K562 (cell line): ENCODE results near the gene SETMAR. TPM values are rescaled to one million over a fixed set of nuclear protein-coding genes. Genes with fewer than 3 reads are reported as not detected.

Experiments
- ATAC-seq: fragments of 200-7000 bp; cut with Tn5 transposase; 3 replicates; pipeline ENCODE4 v1.9.1; 2020; ENCODE audit warnings: moderate library complexity
- BruUV-seq: library from RNA; stranded (reverse); fragments of 400-500 nt; replicated peaks from 2 replicates; lab custom pipeline; 2021; lab: Mats Ljungman, UMichigan
- CTCF ChIA-PET: fragments of 300-600 bp; formaldehyde crosslinking; extraction: SDS; loops from one replicate; lab custom pipeline; 2021; ENCODE audit warnings: low intra/inter-chr PET ratio; lab: Yijun Ruan, JAX
- POLR2A ChIA-PET: fragments of 300-600, 350-650 bp; sonication (Branson Sonifier 250); formaldehyde crosslinking; extraction: SDS; loops from one replicate; lab custom pipeline; 2021; ENCODE audit warnings: antibody characterized with exemption, inconsistent platforms; lab: Yijun Ruan, JAX
- DNase-seq, 4 experiments: peaks; one replicate each; pipeline versions ENCODE4 v3.0.0 to v3.0.0-alpha.2; 2011 to 2018; ENCODE audit warnings: low spot score in 3 of 4, mixed read lengths in 3 of 4; ENCODE audit errors: extremely low read depth in 1 of 4
- FAIRE-seq: peaks from 2 replicates; lab custom pipeline; 2011; peaks lifted over from hg19 to GRCh38; lab: Jason Lieb, UNC
- H2AFZ ChIP-seq: 2 replicates; pipeline ENCODE4 v1.6.0; 2011; ENCODE audit warnings: low read depth, low read length, control low read depth, inconsistent platforms
- H3K27ac ChIP-seq: fragments of 200-600 bp; 3 replicates; pipeline ENCODE4 v1.8.0; 2011; ENCODE audit warnings: low read depth, mild to moderate bottlenecking, control low read depth, inconsistent platforms, low read length, moderate library complexity, mixed read lengths; ENCODE audit errors: extremely low read depth
- H3K27me3 ChIP-seq, 2 experiments: fragments of 300-600 bp in 1 of 2; 2 replicates in 1 of 2; 3 replicates in 1 of 2; pipeline versions ENCODE4 v1.6.0 to v1.8.0; 2011; ENCODE audit warnings: inconsistent platforms in 2 of 2, low read length in 2 of 2, mild to moderate bottlenecking in 1 of 2, mixed read lengths in 1 of 2, moderate library complexity in 1 of 2; ENCODE audit not compliant: control insufficient read depth in 2 of 2, insufficient read depth in 2 of 2
- H3K36me3 ChIP-seq: fragments of 300-600 bp; 3 replicates; pipeline ENCODE4 v1.8.0; 2011; ENCODE audit warnings: mild to moderate bottlenecking, low read length, inconsistent platforms; ENCODE audit not compliant: control insufficient read depth, insufficient read depth
- H3K4me1 ChIP-seq, 2 experiments: fragments of 200-600 bp in 1 of 2; replicated peaks in 1 of 2; 2 replicates in 1 of 2; 3 replicates in 1 of 2; pipeline versions ENCODE4 v1.5.1 to v1.8.0; 2011; ENCODE audit warnings: inconsistent platforms in 2 of 2, low read length in 2 of 2, mild to moderate bottlenecking in 1 of 2, mixed read lengths in 1 of 2, moderate library complexity in 1 of 2; ENCODE audit not compliant: control insufficient read depth in 2 of 2, insufficient read depth in 2 of 2
- H3K4me2 ChIP-seq: 2 replicates; pipeline ENCODE4 v1.6.1; 2011; ENCODE audit warnings: low read length, control low read depth, inconsistent platforms, mixed read lengths; ENCODE audit not compliant: insufficient read depth
- H3K4me3 ChIP-seq: fragments of 200-600 bp; sonication (generic), shearing (Covaris generic); 2 replicates; pipeline ENCODE4 v1.5.1; 2016; ENCODE audit warnings: control low read depth, inconsistent platforms
- H3K79me2 ChIP-seq: fragments of 200-600 bp; 3 replicates; pipeline ENCODE4 v1.8.0; 2011; ENCODE audit warnings: low read length, inconsistent platforms; ENCODE audit not compliant: control insufficient read depth, insufficient read depth
- H3K9ac ChIP-seq, 2 experiments: 2 replicates each; pipeline versions ENCODE4 v1.6.0 to v1.6.1; 2011; ENCODE audit warnings: low read depth in 2 of 2, low read length in 2 of 2, control low read depth in 1 of 2, inconsistent platforms in 1 of 2, mild to moderate bottlenecking in 1 of 2, mixed read lengths in 1 of 2; ENCODE audit not compliant: insufficient read depth in 1 of 2
- H3K9me1 ChIP-seq: one replicate; pipeline ENCODE4 v1.6.0; 2011; ENCODE audit warnings: inconsistent platforms, mild to moderate bottlenecking, low read length, moderate library complexity; ENCODE audit not compliant: control insufficient read depth, insufficient read depth
- H3K9me3 ChIP-seq: replicated peaks from 2 replicates; pipeline ENCODE4 v1.5.1; 2011; ENCODE audit warnings: low read depth, low read length, inconsistent platforms; ENCODE audit not compliant: control insufficient read depth, insufficient read depth
- H4K20me1 ChIP-seq: replicated peaks from 2 replicates; pipeline ENCODE4 v1.6.1; 2011; ENCODE audit warnings: low read length, inconsistent platforms, mixed read lengths; ENCODE audit not compliant: control insufficient read depth, insufficient read depth
- ARID2 ChIP-seq: fragments of 450-650 bp; IDR thresholded peaks from 2 replicates; pipeline ENCODE4 v1.6.1; 2017; ENCODE audit warnings: antibody characterized with exemption, mild to moderate bottlenecking
- BRD4 ChIP-seq: fragments of 200-600 bp; sonication (generic); IDR thresholded peaks from 2 replicates; pipeline ENCODE4 v1.6.1; 2017; ENCODE audit warnings: inconsistent platforms
- CHD1 ChIP-seq: fragments of 200-600 bp; sonication (generic); IDR thresholded peaks from one replicate; pipeline ENCODE4 v1.6.1; 2012; ENCODE audit warnings: mild to moderate bottlenecking, moderate library complexity, low read length, inconsistent platforms
- COPS2 ChIP-seq: fragments of 450-650 bp; conservative IDR thresholded peaks from 2 replicates; pipeline ENCODE4 v1.6.1; 2016; ENCODE audit warnings: mild to moderate bottlenecking, moderate library complexity
- ETV5 ChIP-seq: sonication (generic); formaldehyde crosslinking; IDR thresholded peaks from 2 replicates; pipeline ENCODE4 v1.4.0; 2020; ENCODE audit warnings: low read depth, mild to moderate bottlenecking, missing genetic modification reagents
- EZH2 ChIP-seq: IDR thresholded peaks from 2 replicates; pipeline ENCODE4 v1.6.1; 2012; ENCODE audit warnings: low read depth, mild to moderate bottlenecking, inconsistent platforms, low read length, borderline replicate concordance
- NFIX ChIP-seq: fragments of 250-450 bp; sonication (Bioruptor Pico); IDR thresholded peaks from 2 replicates; pipeline ENCODE4 v1.4.0; 2020; ENCODE audit warnings: low read depth, mild to moderate bottlenecking, moderate library complexity
- POLR2AphosphoS2 ChIP-seq: IDR thresholded peaks from 2 replicates; pipeline ENCODE4 v1.6.1; 2012; ENCODE audit warnings: low read length, improper control_type of control experiment
- RAD21 ChIP-seq, 2 experiments: fragments of 250-450 bp in 1 of 2; fragments of 450-650 bp in 1 of 2; sonication (Bioruptor Pico) in 1 of 2; formaldehyde crosslinking in 1 of 2; IDR thresholded peaks in 1 of 2; conservative IDR thresholded peaks in 1 of 2; 2 replicates each; pipeline versions ENCODE4 v1.4.0 to v1.8.0; 2020 to 2022; ENCODE audit warnings: mild to moderate bottlenecking in 2 of 2, moderate library complexity in 1 of 2
- SMC3 ChIP-seq: conservative IDR thresholded peaks from 2 replicates; pipeline ENCODE4 v1.6.1; 2011; ENCODE audit warnings: low read depth, low read length, improper control_type of control experiment; ENCODE audit not compliant: insufficient read depth
- SREBF2 ChIP-seq: sonication (generic); formaldehyde crosslinking; IDR thresholded peaks from 2 replicates; pipeline ENCODE4 v1.4.0; 2020; ENCODE audit warnings: mild to moderate bottlenecking, missing genetic modification reagents
- TEAD4 ChIP-seq, 2 experiments: sonication (generic) in 1 of 2; formaldehyde crosslinking in 1 of 2; IDR thresholded peaks; 2 replicates each; pipeline versions ENCODE4 v1.6.1 to v1.8.0; 2012 to 2022; ENCODE audit warnings: borderline replicate concordance in 1 of 2, inconsistent platforms in 1 of 2, low read length in 1 of 2, mild to moderate bottlenecking in 1 of 2, missing genetic modification reagents in 1 of 2
- TSC22D4 ChIP-seq: fragments of 450-650 bp; IDR thresholded peaks from 2 replicates; pipeline ENCODE4 v1.6.1; 2016; ENCODE audit warnings: missing genetic modification characterization, missing biosample characterization, control low read depth
- ZC3H8 ChIP-seq: fragments of 450-650 bp; IDR thresholded peaks from 2 replicates; pipeline ENCODE4 v1.6.1; 2017
- ZNF311 ChIP-seq: fragments of 250-450 bp; sonication (Bioruptor Pico); IDR thresholded peaks from 2 replicates; pipeline ENCODE4 v1.4.0; 2020; ENCODE audit warnings: mild to moderate bottlenecking, moderate library complexity
- WGBS: fragments of 100-300 bp; shearing (Covaris generic); methylation state at CpG from one replicate; pipeline ENCODE4 v1.1.6; 2016; ENCODE audit warnings: low coverage, mixed read lengths; ENCODE audit not compliant: insufficient coverage; ENCODE audit errors: missing lambda C conversion rate; 5-methylcytosine and 5-hydroxymethylcytosine counted together
- in situ Hi-C: fragments of 300-500 bp; cut with MboI; formaldehyde crosslinking; loops from 4 replicates; pipeline ENCODE4 v1.15.0; 2018; ENCODE audit warnings: inconsistent platforms, mixed read lengths
- intact Hi-C: fragments of 100-400 bp; cut with micrococcal nuclease; formaldehyde crosslinking; loops from 2 replicates; pipeline ENCODE4 v1.14.2; 2022
- polyA plus RNA-seq, 8 experiments: library from polyadenylated mRNA; depleted of rRNA in 4 of 8; stranded (reverse) in 5 of 8; unstranded in 3 of 8; fragments of >200 nt; fragmentation: Nextera tagmentation in 2 of 8; fragmentation: Illumina TruSeq in 1 of 8; extraction: Ambion mirVana in 2 of 8; extraction: Trizol in 1 of 8; gene quantifications; 2 replicates each; pipeline versions ENCODE4 v1.2.1 to v1.2.3, GENCODE V29; 2011 to 2014; ENCODE audit warnings: inconsistent platforms in 1 of 8, missing spikeins in 1 of 8
- total RNA-seq, 7 experiments: library from RNA; depleted of rRNA in 6 of 7; stranded (reverse); fragments of >200 nt in 6 of 7; fragmentation: Illumina TruSeq in 2 of 7; extraction: Trizol in 2 of 7; gene quantifications; 2 replicates each; pipeline versions ENCODE4 v1.2.1 to v1.2.3, GENCODE V29; 2011 to 2021; ENCODE audit warnings: low replicate concordance in 1 of 7
- TF ChIP-seq, protein P1 (sequence below): sonication (generic); formaldehyde crosslinking; IDR thresholded peaks from 2 replicates; pipeline ENCODE4 v1.8.0; 2022; ENCODE audit warnings: mild to moderate bottlenecking, missing genetic modification reagents
- TF ChIP-seq, protein P2 (sequence below): fragments of 450-650 bp; formaldehyde crosslinking; IDR thresholded peaks from 2 replicates; pipeline ENCODE4 v1.4.0; 2022; ENCODE audit warnings: missing genetic modification characterization
- TF ChIP-seq, protein P3 (sequence below): fragments of 450-650 bp; IDR thresholded peaks from 2 replicates; pipeline ENCODE4 v1.6.1; 2016; ENCODE audit warnings: mild to moderate bottlenecking

SETMAR gene
- total and polyA plus RNA-seq, 9 of the 15 experiments (the other 6 are each of a cell fraction or from before 2014, with no cell fraction given), result 5.5 to 25.1 (median 18.2) TPM

DNA sequence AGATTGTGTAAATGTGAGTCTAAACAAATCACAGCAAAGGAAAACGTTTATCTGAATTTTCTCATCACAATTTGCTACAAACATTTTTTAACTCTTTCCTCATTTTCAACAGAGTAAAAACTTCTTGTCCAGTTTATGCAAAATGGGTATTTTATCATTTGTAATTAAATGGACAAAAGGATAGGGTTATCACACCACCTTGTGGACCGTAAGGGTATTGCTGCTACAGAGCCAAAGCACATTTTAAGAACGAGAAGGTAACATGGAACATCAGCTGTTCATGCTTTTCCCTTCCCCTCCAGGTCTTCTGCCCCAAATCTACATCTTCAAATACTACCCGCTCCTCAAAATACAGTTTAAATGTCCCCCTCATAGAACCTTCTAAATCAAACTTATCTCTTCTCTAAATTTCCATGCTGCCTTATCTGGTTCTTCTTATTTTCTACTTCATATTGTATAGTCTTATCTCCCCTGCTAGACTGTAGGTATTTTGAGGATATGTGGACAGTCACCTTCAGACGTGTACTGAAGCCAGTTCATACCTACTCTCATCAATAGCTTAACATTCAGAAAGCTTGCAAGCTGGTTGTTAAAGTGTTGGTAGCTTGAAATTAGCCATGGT lies 12.8 kb upstream of the SETMAR start:
- POLR2A ChIA-PET, result interaction anchor here (1.0 kb wide), 1 partner anchor 137 kb away, joined by 3 read pairs; no protein-coding TSS in a partner anchor
- FAIRE-seq, result peak; percentile 95
- no peak overlapping the region for H3K27ac ChIP-seq
- H3K4me2 ChIP-seq, result no peak overlapping the region
- no peaks in the 10 kb centered on the region for H3K9me1 ChIP-seq
- no peaks in the 10 kb centered on the region for H3K79me2 ChIP-seq
- H3K4me1 ChIP-seq, result no peaks in the 10 kb centered on the region
- no peaks in the 10 kb centered on the region for H3K36me3 ChIP-seq
- intact Hi-C loops, result loop anchor here (1.0 kb wide), 3 partner anchors 292 to 1094 kb away; no protein-coding TSS in a partner anchor
- CTCF ChIA-PET, result interaction anchor here (0.8 to 1.6 kb wide), 3 partner anchors 207 to 1090 kb away, joined by 3 to 14 read pairs (median 4); no protein-coding TSS in a partner anchor
- peak; percentile 62 to 76 (median 69) for DNase-seq
- H3K9me3 ChIP-seq, result no peaks in the 10 kb centered on the region
- WGBS, result 2% methylated on average over 5 of the region's 5 CpGs
- H4K20me1 ChIP-seq, result no peaks in the 10 kb centered on the region
- no peak overlapping the region for H3K4me3 ChIP-seq
- in situ Hi-C loops, result loop anchor here (5.0 to 25.0 kb wide), 2 partner anchors 478 to 1093 kb away; no protein-coding TSS in a partner anchor
- no peak overlapping the region for H2AFZ ChIP-seq
- peak; percentile 84 for ATAC-seq
- no TSS peak for BruUV-seq
- no peaks in the 10 kb centered on the region; a peak in 1 of 5 replicates for H3K27me3 ChIP-seq
- H3K9ac ChIP-seq, result no peak overlapping the region
- TF ChIP-seq NFIX, result 0 out of 2 replicates have a peak, but pooled peaks have one; percentile 3
- TF ChIP-seq SREBF2, result no peak
- peak; percentile 83 for TF ChIP-seq SMC3
- peak; percentile 52; the same call in 1 of the 2 replicates for TF ChIP-seq ARID2
- 0 out of 2 replicates have a peak, but pooled peaks have one; percentile 40 for TF ChIP-seq EZH2
- TF ChIP-seq CHD1, result no peak
- TF ChIP-seq, protein P1, sequence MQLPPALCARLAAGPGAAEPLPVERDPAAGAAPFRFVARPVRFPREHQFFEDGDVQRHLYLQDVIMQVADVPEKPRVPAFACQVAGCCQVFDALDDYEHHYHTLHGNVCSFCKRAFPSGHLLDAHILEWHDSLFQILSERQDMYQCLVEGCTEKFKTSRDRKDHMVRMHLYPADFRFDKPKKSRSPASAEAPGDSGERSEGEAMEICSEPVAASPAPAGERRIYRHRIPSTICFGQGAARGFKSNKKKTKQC (CRISPR knock-in tag), result no peak
- no peak for TF ChIP-seq POLR2AphosphoS2
- TF ChIP-seq, protein P2, sequence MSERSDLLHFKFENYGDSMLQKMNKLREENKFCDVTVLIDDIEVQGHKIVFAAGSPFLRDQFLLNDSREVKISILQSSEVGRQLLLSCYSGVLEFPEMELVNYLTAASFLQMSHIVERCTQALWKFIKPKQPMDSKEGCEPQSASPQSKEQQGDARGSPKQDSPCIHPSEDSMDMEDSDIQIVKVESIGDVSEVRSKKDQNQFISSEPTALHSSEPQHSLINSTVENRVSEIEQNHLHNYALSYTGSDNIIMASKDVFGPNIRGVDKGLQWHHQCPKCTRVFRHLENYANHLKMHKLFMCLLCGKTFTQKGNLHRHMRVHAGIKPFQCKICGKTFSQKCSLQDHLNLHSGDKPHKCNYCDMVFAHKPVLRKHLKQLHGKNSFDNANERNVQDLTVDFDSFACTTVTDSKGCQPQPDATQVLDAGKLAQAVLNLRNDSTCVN, result 0 out of 2 replicates have a peak, but pooled peaks have one; percentile 32
- no peak for TF ChIP-seq COPS2
- TF ChIP-seq ZNF311 (CRISPR knock-in tag), result no peak
- TF ChIP-seq, protein P3, sequence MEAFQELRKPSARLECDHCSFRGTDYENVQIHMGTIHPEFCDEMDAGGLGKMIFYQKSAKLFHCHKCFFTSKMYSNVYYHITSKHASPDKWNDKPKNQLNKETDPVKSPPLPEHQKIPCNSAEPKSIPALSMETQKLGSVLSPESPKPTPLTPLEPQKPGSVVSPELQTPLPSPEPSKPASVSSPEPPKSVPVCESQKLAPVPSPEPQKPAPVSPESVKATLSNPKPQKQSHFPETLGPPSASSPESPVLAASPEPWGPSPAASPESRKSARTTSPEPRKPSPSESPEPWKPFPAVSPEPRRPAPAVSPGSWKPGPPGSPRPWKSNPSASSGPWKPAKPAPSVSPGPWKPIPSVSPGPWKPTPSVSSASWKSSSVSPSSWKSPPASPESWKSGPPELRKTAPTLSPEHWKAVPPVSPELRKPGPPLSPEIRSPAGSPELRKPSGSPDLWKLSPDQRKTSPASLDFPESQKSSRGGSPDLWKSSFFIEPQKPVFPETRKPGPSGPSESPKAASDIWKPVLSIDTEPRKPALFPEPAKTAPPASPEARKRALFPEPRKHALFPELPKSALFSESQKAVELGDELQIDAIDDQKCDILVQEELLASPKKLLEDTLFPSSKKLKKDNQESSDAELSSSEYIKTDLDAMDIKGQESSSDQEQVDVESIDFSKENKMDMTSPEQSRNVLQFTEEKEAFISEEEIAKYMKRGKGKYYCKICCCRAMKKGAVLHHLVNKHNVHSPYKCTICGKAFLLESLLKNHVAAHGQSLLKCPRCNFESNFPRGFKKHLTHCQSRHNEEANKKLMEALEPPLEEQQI, result no peak
- TF ChIP-seq TEAD4 (IDR thresholded peaks at IDR 0.05; ENCODE audit: low read length), result peak; percentile 16; the same call in 1 of the 2 replicates
- no peak for TF ChIP-seq TEAD4 (CRISPR knock-in tag; IDR thresholded peaks at IDR 0.05; ENCODE audit: borderline replicate concordance)
- TF ChIP-seq ZC3H8, result no peak
- peak; percentile 96 to 97 for TF ChIP-seq RAD21 (CRISPR knock-in tag; conservative IDR thresholded peaks at IDR 0.05 in 1 of 2, IDR thresholded peaks at IDR 0.05 in 1 of 2)
- TF ChIP-seq TSC22D4 (tag), result no peak
- no peak for TF ChIP-seq ETV5 (CRISPR knock-in tag)
- TF ChIP-seq BRD4, result 0 out of 2 replicates have a peak, but pooled peaks have one; percentile 75
